ENCODE data around the gene CCDC33.

DNA sequence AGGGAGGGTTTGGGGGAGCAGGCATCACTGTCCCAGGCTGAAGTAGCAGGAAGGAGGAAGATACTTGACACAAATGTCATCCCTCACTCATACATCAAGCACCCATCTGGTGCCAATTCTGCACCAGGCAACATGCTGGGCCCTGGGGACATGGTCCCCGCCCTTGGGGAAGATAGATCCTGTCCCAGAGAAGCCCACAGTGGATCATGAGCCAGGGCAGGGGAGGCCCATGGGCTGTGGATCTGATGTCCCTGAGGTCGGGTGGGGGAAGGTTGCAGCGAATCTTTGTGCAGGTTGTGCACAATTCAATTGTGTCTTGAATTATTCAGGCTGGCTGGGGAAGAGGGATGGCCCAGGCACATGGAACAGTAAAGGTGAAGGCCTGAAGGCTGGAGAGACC lies 6.4 kb upstream of the CCDC33 start:
- TF ChIP-seq POLR2A (IDR thresholded peaks at IDR 0.05) = no peak
- no peak for TF ChIP-seq CTCF (IDR thresholded peaks at IDR 0.05 in 8 of 11, conservative IDR thresholded peaks at IDR 0.05 in 3 of 11)
- TF ChIP-seq POLR2AphosphoS5 (IDR thresholded peaks at IDR 0.05) = no peak

Data from spleen (tissue), 7 donors.